Eye (tissue), 1 donor: ENCODE measurements around the gene ZNF92.
"Not testable (repeated sequence)": the region's sequence is repeated elsewhere in the genome, so short reads cannot be mapped to it uniquely, and the experiment has no call there.

ENCODE experiments used
- DNase-seq: peaks from one replicate; pipeline ENCODE4 v3.0.0-alpha.2; 2015

The ZNF92 gene

DNA sequence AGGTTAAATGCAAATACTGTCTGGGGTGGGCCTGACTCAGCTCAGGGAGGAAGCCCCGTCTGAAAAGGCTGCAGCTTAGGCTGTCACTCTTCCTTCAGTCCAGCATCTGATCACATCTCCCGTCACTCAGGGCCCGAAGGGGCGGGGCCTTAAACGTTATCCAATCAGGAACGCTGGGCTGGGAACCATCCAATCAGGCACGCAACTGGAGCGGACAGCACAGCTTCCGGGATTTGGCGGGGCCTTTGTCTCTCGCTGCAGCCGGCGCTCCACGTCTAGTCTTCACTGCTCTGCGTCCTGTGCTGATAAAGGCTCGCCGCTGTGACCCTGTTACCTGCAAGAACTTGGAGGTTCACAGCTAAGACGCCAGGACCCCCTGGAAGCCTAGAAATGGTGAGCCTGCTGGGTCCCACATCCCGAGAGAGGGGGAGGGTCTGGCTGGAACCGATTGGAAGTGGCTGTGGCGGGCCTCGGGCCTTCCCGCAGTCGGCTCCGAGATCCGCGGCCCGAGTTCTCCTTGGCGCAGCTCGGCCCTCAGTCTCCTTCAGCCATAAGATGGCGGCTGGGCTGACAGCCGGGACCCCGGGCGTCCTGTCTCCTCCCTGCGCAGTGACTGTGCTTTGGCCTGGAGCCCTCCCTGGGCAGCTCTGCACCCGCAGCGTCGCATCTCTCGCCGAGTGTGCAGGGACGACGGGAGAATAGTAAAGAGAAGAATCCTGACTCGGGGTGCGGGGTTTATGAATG lies at the start of gene ZNF92:
ZNF92 (plus strand) TSS at position 248 of the 744 bp plus-strand sequence; CDS start at position 391, 143 bp downstream.
- DNase-seq: peak; percentile 99

DNA sequence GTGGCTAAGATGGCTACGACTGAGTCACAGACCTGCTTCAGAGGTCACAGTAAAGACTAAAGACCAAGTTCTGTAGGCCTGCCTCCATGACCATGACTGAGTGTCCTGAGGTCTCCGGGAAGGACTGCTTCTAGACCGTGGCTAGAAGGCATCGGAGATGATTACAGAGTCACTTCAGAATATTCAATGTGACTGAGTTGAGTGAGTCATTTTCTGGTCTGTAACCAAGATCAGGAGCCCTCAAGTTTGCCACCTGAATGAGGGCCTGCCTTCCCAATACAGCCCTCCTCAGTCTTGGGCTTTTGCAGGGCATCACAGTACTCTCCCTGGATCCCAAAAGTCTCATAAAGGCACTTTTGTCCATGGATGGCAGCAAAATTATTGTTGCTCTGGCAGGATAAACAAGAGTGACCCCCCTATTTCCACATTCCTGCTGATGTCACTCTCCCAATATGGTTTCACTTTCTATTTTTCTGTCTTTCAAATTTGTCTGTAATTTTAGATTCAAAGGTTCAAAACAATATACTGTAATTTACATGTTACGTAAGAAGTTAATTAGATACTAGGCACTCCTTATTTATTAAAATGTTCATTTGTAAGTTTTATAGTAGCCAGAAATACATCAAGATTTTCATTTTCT lies 47.7 kb upstream of the ZNF92 start:
- DNase-seq: no peak

DNA sequence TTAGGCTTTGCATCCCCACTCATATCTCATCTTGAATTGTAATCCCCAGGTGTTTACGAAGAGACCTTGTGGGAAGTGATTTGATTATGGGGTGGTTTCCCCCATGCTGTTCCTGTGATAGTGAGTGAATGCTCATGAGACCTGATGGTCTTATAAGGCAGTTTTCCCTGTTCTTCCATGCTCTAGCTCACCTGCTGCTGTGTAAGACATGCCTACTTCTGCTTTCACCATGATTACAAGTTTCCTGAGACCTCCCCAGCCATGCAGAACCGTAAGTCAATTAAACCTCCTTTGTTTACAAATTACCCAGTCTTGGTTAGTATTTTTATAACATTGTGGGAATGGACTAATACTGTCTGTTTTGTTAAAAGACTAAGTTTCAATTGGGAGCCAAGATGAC lies 35.3 kb upstream of the ZNF92 start:
- DNase-seq: no peak

DNA sequence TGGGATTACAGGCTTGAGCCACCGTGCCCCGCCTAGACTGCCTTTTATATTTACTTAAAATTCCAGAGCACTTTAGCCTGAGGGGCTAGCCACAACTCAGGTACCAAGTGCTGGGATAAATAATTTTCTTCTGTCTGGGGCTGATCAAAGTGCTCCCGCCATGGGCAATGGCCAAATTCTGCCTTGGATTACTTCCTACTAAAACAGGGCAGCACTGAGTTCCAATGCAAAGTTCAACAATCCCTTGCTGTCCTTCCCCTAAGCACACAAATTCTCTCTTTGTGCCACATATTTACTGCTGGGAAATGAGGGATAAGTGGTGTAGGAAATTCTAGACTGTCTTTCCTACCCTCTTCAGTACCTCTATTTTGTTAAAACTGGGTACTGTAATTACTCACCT lies 34.4 kb upstream of the ZNF92 start:
- DNase-seq: no peak

DNA sequence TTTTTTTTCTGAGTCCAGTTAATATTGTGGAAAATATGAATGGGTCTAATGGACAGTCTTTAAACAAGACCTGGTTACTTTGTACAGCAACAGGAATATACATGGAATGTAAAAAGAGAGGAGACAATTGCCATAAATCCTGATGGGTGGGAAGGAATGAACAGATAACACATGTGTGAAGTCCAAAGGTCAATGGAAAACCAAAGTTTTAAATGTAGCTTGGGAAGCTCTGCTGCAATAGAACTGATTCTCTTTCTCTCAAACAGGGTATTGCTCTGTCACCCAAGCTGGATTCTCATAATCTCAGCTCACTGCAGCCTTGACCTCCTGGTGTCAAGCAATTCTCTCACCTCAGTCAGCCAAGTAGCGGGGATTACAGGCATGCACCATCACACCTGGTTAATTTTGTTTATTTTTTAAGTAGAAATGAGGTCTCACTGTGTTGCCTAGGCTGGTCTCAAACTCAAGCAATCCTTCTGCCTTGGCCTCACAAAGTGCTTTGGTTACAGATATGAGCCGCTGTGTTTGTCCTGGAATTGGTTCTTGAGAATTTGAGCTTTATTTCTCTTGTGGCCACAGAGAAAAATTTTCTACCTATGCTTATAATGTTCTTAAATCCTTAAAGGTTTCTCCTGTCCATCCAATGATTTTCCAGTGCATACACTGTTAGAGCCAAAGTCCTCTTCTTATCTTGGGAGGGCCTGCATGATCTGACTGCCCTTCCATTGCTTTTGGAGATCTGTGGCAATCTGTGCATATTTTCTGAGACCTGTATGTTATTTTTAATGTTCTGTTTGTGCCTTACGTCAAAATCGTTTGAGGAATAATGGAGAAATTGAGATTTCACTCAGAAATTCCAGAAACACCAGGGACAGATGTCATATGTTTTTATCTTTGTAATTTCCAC lies 30.7 kb upstream of the ZNF92 start:
- no peak for DNase-seq

DNA sequence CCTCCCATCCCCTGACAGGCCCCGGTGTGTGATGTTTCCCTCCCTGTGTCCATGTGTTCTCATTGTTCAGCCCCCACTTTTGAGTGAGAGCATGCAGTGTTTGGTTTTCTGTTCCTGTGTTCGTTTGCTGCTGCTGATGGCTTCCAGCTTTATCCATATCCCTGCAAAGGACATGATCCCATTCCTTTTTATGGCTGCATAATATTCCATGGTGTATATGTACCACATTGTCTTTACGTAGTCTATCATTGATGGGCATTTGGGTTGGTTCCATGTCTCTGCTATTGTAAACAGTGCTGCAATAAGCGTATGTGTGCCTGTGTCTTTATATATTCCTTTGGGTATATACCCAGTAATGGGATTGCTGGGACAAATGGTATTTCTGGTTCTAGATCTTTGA lies 29.1 kb upstream of the ZNF92 start:
- not testable (repeated sequence) for DNase-seq

DNA sequence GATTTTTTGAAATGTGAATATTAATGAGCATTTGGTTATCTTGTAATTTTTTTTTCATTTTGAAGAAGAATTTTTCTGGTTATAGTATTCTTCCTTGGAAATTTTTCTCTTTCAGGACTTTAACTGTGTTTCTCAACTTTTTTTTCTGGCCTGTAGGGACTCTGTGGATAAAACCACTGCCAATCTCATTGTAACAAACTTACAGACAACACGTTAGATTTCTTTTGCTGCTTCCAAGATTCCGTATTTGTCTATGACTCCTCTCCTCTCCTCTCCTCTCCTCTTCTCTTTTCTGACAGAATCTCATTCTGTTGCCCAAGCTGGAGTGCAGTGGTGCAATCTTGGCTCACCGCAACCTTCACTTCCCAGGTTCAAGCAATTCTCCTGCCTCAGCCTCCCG lies 19.4 kb upstream of the ZNF92 start:
- no peak for DNase-seq

DNA sequence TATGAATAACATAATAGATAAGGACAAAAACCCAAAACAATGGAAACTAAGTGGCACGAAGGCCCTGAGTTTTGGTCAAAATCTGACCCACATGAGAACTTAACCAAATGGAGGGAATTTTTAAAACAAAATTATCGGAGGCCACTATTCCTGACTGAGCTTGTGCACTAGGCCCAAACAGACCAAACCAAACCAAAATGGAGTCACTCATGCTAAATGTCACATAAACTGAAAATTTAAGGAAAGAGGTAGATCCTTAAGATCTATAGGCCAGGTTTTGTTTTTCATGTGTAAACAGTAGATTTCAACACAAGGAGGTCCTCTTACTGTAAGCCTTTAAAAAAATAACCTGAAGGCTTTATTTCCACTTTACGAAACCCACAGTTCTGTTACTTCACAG lies 3.8 kb upstream of the ZNF92 start:
- no peak for DNase-seq

DNA sequence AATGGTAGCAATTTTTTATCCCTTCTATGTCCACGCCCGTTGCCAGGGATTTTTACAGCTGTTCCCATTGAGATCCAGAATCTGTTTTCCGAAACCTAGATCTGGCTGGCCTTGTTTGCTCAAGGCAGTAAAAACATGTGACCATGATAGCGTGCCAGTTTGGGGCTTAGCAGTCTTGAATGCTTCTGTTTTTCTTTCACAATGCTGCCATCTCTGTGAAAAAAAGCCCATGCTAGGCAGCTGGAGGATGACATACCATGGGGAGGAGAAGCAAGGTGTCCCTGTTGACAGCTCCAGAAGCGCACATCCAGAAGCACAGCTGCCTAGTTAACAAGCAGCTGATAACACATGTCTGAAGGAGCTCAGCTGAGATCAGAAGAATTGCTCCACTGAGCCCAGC lies 2.2 kb upstream of the ZNF92 start:
- peak; percentile 10 for DNase-seq

DNA sequence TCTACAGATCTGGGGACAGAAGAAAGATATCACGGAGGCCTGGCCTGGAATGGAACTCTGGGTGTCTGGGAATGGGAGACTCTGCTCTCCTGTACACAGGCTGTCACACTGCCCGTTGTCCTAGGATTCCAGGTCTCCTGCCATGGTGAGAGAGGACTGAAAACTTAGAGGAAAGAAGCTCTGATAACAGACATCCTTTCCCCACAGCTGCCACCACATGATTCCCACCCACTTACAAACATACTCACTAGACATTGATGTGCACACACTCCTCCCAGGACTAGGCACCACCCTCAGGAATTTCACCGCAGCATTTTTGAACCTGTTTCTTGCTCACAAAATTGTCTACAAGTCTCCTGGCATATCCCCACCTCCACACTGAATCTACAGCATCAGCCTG lies 5.7 kb downstream of the ZNF92 start:
- DNase-seq: peak; percentile 4

DNA sequence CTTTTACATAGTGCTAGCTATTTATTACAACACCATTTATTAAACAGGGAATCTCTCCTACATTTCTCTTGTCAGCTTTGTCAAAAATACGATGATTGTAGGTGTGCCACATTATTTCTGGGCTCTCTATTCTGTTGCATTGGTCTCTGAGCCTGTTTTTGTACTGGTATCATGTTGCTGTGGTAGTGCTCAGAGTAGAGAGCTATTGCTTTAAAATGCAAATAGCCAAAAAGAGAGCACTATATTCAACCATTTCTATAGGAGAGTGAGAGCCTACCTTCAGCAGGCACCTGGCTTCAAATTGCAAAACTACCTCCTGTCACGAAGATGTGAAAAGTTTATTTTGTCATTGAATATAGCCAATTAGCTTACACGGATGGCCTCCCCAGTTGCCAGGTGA lies 8.1 kb downstream of the ZNF92 start:
- no peak for DNase-seq

DNA sequence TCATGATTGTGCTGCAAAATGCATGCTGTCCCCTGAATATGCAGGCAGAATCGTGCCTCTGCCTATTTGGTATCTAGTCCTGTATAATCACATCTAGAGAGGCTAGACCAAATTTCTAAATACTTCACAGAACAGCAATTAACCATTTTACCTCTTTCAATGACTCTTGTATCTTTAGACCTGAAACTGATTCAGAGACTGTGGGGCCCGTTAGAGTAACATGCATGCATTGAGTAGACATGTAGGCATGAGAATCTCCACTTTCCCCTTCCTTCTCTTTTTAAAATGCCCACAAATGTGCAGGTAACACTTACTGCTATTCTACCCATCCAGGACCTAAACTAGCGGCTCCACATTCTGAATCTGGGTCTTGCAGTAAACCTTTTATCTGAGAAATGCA lies 8.8 kb downstream of the ZNF92 start:
- no peak for DNase-seq

DNA sequence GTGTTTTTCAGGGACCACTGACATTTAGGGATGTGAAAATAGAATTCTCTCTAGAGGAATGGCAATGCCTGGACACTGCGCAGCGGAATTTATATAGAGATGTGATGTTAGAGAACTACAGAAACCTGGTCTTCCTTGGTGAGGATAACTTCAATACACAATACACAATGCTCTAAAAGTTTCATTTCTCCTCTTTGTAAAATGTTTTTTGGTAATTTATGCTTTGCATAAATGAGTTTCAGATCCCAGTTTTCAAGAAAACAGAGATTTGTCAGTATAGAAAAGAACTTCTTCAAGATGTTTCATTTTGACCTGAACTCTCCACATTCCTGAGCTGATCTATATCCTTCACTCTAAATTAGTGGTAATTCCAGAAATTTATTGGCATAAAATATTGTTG lies 14.2 kb downstream of the ZNF92 start:
- no peak for DNase-seq

DNA sequence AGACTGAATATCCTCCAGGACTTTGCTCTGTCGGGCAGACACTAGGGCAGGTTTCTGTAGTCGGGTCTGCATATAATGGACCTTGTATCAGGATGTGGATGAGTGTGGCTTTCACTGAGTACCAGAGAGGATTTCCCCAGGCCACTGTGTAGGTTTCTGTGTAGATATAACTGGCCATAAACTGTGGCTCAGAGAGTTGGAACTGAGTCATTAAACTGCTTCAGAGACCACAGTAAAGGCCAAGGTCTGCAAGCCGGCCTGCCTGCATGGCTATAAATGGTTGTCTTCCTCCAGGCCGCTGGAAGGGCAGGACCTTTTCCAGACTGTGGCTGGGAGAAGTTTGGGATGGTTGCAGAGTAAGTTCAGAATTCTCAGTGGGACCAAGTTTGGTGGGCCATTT lies 16.9 kb downstream of the ZNF92 start:
- no peak for DNase-seq

DNA sequence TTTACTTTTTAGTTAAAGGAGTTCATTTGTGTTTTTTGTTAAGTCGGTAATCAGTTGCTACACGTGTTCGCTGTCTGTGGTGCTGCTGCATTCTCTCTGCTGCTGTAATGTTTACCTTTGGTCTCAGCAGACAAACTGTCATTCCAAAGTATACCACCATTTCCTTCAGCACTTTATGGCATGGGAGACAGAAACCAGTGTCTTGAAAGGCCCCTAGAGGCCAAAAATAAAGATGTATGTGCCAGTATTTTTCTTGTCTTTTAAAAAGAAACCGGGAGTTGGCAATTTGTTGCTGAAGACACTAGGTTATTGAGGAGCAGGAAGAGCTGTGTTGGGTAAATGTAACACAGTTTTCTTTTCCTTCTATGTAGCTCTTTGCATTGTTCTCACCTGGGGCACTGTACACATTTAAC lies 24.1 kb downstream of the ZNF92 start:
- no peak for DNase-seq

DNA sequence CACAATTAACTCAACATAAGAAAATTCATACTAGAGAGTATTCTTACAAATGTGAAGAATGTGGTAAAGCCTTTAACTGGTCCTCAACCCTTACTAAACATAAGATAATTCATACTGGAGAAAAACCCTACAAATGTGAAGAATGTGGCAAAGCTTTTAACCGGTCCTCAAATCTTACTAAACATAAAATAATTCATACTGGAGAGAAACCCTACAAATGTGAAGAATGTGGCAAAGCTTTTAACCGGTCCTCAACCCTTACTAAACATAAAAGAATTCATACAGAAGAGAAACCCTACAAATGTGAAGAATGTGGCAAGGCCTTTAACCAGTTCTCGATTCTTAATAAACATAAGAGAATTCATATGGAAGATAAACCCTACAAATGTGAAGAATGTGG lies 25.0 kb downstream of the ZNF92 start:
- DNase-seq: not testable (repeated sequence)

DNA sequence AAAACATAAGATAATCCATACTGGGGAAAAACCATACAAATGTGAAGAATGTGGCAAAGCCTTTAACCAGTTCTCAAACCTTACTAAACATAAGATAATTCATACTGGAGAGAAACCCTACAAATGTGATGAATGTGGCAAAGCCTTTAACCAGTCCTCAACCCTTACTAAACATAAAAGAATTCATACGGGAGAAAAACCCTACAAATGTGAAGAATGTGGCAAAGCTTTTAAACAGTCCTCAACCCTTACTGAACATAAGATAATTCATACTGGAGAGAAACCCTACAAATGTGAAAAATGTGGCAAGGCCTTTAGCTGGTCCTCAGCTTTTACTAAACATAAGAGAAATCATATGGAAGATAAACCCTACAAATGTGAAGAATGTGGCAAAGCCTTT lies 25.4 kb downstream of the ZNF92 start:
- not testable (repeated sequence) for DNase-seq

DNA sequence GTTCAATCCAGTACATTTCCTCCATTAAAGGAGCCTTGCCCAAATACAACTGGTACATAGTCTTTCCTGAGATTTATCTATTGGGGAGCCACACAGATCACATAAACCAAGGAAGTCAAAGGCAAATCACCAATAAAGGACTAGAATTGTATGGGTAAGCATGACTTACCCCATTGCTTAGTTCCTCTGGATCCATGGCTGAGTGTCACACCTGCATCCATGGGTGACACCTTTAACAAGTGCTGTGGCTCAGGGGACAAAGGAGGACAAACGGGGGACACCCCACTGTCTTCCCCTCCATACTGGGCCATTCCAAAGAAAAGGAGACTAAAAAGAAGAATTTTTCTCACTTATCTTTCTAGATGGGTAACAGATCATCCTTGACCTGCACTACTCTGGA lies 30.4 kb downstream of the ZNF92 start:
- no peak for DNase-seq

DNA sequence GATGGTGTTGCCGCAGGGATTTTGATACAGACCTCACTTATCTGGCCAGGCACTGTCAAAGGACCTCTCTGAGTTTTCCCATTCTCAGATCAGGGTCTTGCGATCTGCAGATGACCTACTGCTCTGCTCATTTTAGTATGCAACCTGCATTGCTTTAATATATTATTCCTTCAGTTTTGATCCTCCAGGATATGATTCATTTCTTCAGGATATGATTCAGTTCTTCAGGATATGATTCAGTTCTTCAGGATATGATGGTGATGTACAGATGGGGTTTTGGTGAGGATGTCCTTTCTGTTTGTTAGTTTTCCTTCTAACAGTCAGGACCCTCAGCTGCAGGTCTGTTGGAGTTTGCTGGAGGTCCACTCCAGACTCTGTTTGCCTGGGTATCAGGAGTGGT lies 33.1 kb downstream of the ZNF92 start:
- not testable (repeated sequence) for DNase-seq

DNA sequence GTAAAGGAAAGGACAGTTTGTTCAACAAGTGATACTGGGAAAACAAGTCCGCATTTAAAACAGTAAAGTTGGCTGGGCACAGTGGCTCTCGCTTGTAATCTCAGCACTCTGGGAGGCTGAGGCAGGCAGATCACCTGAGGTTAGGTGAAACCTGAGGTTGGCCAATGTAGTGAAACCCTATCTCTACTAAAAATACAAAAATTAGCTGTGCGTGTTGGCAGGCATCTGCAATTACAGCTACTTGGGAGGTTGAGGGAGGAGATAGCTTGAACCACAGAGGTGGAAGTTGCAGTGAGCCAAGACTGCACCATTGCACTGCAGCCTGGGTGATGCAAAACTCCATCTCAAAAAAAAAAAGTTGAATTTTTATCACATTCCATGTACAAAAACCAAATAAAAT lies 35.7 kb downstream of the ZNF92 start:
- DNase-seq: no peak

DNA sequence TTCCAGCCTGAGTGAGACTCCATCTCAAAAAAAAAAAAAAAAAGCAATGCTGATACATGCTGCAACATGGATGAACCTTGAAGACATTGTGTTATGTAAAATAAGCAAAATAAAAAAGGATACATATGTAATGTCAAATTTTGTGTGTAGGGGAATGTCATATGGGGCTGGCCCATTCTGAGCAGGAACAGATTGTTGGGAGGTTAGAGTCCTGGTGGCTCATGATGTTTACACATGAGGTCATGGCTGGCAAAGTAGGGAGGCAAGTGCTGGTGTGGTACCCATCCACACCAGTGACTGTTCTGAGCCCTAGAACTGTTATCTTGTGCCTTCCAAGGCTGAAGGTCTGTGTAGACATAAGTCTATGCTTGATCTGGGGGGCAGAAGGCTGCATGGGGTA lies 37.6 kb downstream of the ZNF92 start:
- no peak for DNase-seq

DNA sequence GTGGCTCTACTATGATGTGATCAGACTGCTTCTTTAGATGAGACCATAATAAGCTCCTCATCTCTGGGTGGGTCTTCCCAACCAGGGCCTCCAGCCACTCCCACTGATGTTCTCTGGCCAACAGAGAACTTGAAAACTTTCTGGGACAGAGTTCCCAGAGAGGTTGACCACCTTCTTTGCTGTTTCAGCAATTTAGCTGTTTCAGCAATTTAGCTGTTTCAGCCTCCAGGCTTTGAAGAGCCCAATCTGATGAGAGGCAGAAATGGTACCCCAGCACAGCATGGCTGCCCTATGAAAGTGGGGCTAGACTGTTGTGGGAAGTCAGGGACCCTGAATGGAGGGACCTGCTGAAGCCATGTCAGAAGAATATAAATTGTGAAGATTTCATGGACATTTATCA lies 49.0 kb downstream of the ZNF92 start:
- DNase-seq: no peak

DNA sequence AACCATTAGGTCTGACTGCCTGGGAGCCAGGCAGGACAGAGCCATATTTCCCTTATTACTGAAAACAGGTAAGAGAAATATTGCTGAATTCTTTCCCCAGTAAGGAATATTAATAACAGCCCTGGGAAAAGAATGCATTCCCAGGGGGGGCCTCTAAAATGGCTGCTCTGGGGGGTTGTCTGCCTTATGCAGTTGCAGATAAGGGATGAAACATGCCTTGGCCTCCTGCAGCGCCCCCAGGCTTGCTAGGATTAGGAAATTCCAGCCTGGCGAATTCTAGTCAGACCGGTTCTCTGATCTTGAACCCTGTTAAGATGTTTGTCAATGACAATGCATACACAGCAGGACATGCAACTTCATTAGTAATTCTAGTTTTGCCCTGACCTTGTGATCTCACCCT lies 49.6 kb downstream of the ZNF92 start:
- not testable (repeated sequence) for DNase-seq
